Measurements from ENCODE around the gene GNAQ. TPM values are rescaled to one million over a fixed set of nuclear protein-coding genes. Genes with fewer than 3 reads are reported as not detected.
A peak's percentile ranks its signal among the peaks of the same experiment; 100 is the strongest.

GNAQ gene
- total and polyA plus RNA-seq, 2 of the 13 experiments (the other 11 are each of a cell fraction or from before 2014, with no cell fraction given) = 16.5 to 17.7 TPM

GRCh38 chr9:78004478-78005229 is 27.0 kb downstream of the GNAQ start (continued):
- TF ChIP-seq ZNF589 (CRISPR knock-in tag; conservative IDR thresholded peaks at IDR 0.05) = no peak
- TF ChIP-seq NRL (CRISPR knock-in tag; IDR thresholded peaks at IDR 0.05; ENCODE audit: borderline replicate concordance) = no peak
- TF ChIP-seq NFE2L1 (CRISPR knock-in tag; IDR thresholded peaks at IDR 0.05; ENCODE audit: borderline replicate concordance) = no peak
- TF ChIP-seq ZSCAN20 (CRISPR knock-in tag; IDR thresholded peaks at IDR 0.05; ENCODE audit: borderline replicate concordance) = no peak
- no peak for TF ChIP-seq USF2 (IDR thresholded peaks at IDR 0.05; ENCODE audit: low read depth, low read length)
- TF ChIP-seq USF2 (CRISPR knock-in tag; IDR thresholded peaks at IDR 0.05; ENCODE audit: borderline replicate concordance) = no peak
- peak; percentile 92 for TF ChIP-seq POGZ (CRISPR knock-in tag; IDR thresholded peaks at IDR 0.05)
- no peak for TF ChIP-seq NR0B2 (CRISPR knock-in tag; IDR thresholded peaks at IDR 0.05)
- no peak for TF ChIP-seq RORA (CRISPR knock-in tag; IDR thresholded peaks at IDR 0.05)
- peak; percentile 31 for TF ChIP-seq YY1 (IDR thresholded peaks at IDR 0.05; ENCODE audit: insufficient read depth, insufficient replicate concordance, low read depth, low read length)
- peak; percentile 91 for TF ChIP-seq ZMYM4 (CRISPR knock-in tag; IDR thresholded peaks at IDR 0.05)
- peak; percentile 43; the same call in 1 of the 2 replicates for TF ChIP-seq EHMT2 (IDR thresholded peaks at IDR 0.05; ENCODE audit: borderline replicate concordance, low read depth, low read length)
- peak; percentile 25; the same call in 1 of the 2 replicates for TF ChIP-seq PATZ1 (CRISPR knock-in tag; IDR thresholded peaks at IDR 0.05)
- no peak for TF ChIP-seq CBX1 (IDR thresholded peaks at IDR 0.05; ENCODE audit: low read depth)
- TF ChIP-seq MEF2D (CRISPR knock-in tag; IDR thresholded peaks at IDR 0.05) = no peak
- TF ChIP-seq ZNF749 (CRISPR knock-in tag; IDR thresholded peaks at IDR 0.05; ENCODE audit: borderline replicate concordance) = no peak
- TF ChIP-seq ZNF12 (CRISPR knock-in tag; IDR thresholded peaks at IDR 0.05) = 0 out of 2 replicates have a peak, but pooled peaks have one; percentile 52
- TF ChIP-seq MED13 (CRISPR knock-in tag; IDR thresholded peaks at IDR 0.05) = no peak
- TF ChIP-seq CTCF (CRISPR knock-in tag; IDR thresholded peaks at IDR 0.05) = peak; percentile 49
- peak; percentile 50 for TF ChIP-seq ASH2L (IDR thresholded peaks at IDR 0.05; ENCODE audit: insufficient read length, low read depth, low read length)
- no peak for TF ChIP-seq ZFP41 (CRISPR knock-in tag; IDR thresholded peaks at IDR 0.05; ENCODE audit: borderline replicate concordance)
- no peak for TF ChIP-seq CBFB (CRISPR knock-in tag; IDR thresholded peaks at IDR 0.05)
- no peak for TF ChIP-seq ZNF224 (CRISPR knock-in tag; IDR thresholded peaks at IDR 0.05)
- TF ChIP-seq FOSL2 (CRISPR knock-in tag; IDR thresholded peaks at IDR 0.05) = peak; percentile 48

All from HepG2 (cell line).